Astrocyte (in vitro differentiated cells and primary cell): Measurements from ENCODE around the gene URB1.

ENCODE experiments used
- CTCF ChIP-seq: IDR thresholded peaks from 2 replicates; pipeline ENCODE4 v1.5.1; 2011; ENCODE audit warnings: low read depth, mild to moderate bottlenecking, inconsistent platforms, low read length, moderate library complexity; ENCODE audit not compliant: insufficient read depth
- EZH2 ChIP-seq: IDR thresholded peaks from 2 replicates; pipeline ENCODE4 v1.6.1; 2012; ENCODE audit warnings: mild to moderate bottlenecking, low read length, inconsistent platforms; ENCODE audit not compliant: insufficient read depth

- TF ChIP-seq CTCF: no peak
- TF ChIP-seq EZH2: no peak
Observed at GRCh38 chr21:32352526-32352925, 40.3 kb downstream of the URB1 start.
